WTC11 (cell line): ENCODE data around the gene KCNT1. TPM values are rescaled to one million over a fixed set of nuclear protein-coding genes. Genes with fewer than 3 reads are reported as not detected.

Experiments used
- FOXP1 ChIP-seq: sonication (generic); formaldehyde crosslinking; IDR thresholded peaks from 2 replicates; pipeline ENCODE4 v1.8.0; 2022; ENCODE audit warnings: missing genetic modification reagents, mild to moderate bottlenecking, moderate library complexity, borderline replicate concordance
- JAZF1 ChIP-seq: fragments of 250-450 bp; sonication (Bioruptor Pico); IDR thresholded peaks from 2 replicates; pipeline ENCODE4 v1.9.0; 2021; ENCODE audit warnings: moderate library complexity, mild to moderate bottlenecking, inconsistent platforms
- JUN ChIP-seq: sonication (generic); formaldehyde crosslinking; IDR thresholded peaks from 2 replicates; pipeline ENCODE4 v1.8.0; 2023; ENCODE audit warnings: mild to moderate bottlenecking, missing genetic modification reagents
- SP1 ChIP-seq: sonication (generic); formaldehyde crosslinking; conservative IDR thresholded peaks from 2 replicates; pipeline ENCODE4 v1.8.1; 2022; ENCODE audit warnings: missing genetic modification reagents
- TEAD1 ChIP-seq: sonication (generic); formaldehyde crosslinking; IDR thresholded peaks from 2 replicates; pipeline ENCODE4 v1.8.0; 2022; ENCODE audit warnings: mild to moderate bottlenecking, missing genetic modification reagents
- ZBTB21 ChIP-seq: sonication (generic); formaldehyde crosslinking; IDR thresholded peaks from 2 replicates; pipeline ENCODE4 v1.8.1; 2023; ENCODE audit warnings: mild to moderate bottlenecking, missing genetic modification reagents, borderline replicate concordance
- total RNA-seq: library from RNA; stranded (reverse); gene quantifications from 3 replicates; pipeline ENCODE4 v1.2.3, GENCODE V29; 2021
- TF ChIP-seq, protein P1 (sequence below): sonication (generic); formaldehyde crosslinking; IDR thresholded peaks from 2 replicates; pipeline ENCODE4 v1.8.0; 2023; ENCODE audit warnings: missing genetic modification reagents, mild to moderate bottlenecking, borderline replicate concordance
- TF ChIP-seq, protein P2 (sequence below): sonication (generic); formaldehyde crosslinking; IDR thresholded peaks from 2 replicates; pipeline ENCODE4 v1.8.1; 2023; ENCODE audit warnings: mild to moderate bottlenecking, missing genetic modification reagents, moderate library complexity
- TF ChIP-seq, protein P3 (sequence below): sonication (generic); formaldehyde crosslinking; IDR thresholded peaks from 2 replicates; pipeline ENCODE4 v1.8.0; 2023; ENCODE audit warnings: missing genetic modification reagents
- TF ChIP-seq, protein P4 (sequence below): sonication (generic); formaldehyde crosslinking; IDR thresholded peaks from 2 replicates; pipeline ENCODE4 v1.8.1; 2022; ENCODE audit warnings: low read depth, mild to moderate bottlenecking, moderate library complexity, missing genetic modification reagents, borderline replicate concordance
- TF ChIP-seq, protein P5 (sequence below): sonication (generic); formaldehyde crosslinking; IDR thresholded peaks from 2 replicates; pipeline ENCODE4 v1.8.0; 2022; ENCODE audit warnings: mild to moderate bottlenecking, missing genetic modification reagents
- TF ChIP-seq, protein P6 (sequence below): fragments of 250-450 bp; sonication (Bioruptor Pico); IDR thresholded peaks from 2 replicates; pipeline ENCODE4 v1.9.0; 2021; ENCODE audit warnings: mild to moderate bottlenecking

Gene KCNT1
- total RNA-seq, 1 experiment from 2014 or later: 0.13 TPM

DNA sequence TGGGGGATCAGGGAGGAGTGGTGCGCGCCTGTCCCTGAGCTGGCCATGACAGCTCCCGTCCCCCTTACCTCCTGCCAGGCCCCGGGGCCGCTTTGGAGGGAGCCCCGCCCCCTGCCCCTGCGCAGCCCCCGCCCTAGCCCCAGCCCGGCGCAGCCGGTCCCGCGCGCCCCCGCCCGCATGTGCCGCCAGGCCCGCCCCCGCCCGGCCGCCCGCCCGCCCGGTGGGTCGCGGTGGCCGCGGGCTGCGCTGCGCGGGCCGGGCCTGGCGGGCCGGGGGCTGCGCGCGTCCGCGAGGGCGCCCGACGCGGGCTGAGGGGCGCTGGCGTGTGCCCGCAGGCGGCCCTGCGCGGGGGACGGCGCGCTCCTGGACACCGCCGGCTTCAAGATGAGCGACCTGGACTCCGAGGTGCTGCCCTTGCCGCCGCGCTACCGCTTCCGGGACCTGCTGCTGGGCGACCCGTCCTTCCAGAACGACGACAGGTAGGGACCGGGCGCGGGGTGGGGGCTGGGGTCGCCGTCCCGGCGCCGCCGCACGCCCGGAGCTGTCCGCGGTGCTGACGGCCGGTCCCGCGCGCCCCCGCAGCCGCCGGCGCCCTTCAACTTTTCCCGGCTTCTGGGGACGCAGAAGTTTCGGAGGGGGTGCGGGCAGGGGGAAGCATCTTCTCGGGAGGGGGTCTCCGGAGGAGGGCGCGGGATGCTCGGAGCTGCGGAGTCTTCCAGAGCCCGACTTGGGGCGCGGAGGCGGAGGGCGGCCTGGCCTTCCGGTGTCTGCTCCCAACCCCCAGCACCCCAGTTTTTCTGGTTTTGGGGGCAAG is 12.5 kb downstream of the KCNT1 start (continued):
- TF ChIP-seq, protein P1, sequence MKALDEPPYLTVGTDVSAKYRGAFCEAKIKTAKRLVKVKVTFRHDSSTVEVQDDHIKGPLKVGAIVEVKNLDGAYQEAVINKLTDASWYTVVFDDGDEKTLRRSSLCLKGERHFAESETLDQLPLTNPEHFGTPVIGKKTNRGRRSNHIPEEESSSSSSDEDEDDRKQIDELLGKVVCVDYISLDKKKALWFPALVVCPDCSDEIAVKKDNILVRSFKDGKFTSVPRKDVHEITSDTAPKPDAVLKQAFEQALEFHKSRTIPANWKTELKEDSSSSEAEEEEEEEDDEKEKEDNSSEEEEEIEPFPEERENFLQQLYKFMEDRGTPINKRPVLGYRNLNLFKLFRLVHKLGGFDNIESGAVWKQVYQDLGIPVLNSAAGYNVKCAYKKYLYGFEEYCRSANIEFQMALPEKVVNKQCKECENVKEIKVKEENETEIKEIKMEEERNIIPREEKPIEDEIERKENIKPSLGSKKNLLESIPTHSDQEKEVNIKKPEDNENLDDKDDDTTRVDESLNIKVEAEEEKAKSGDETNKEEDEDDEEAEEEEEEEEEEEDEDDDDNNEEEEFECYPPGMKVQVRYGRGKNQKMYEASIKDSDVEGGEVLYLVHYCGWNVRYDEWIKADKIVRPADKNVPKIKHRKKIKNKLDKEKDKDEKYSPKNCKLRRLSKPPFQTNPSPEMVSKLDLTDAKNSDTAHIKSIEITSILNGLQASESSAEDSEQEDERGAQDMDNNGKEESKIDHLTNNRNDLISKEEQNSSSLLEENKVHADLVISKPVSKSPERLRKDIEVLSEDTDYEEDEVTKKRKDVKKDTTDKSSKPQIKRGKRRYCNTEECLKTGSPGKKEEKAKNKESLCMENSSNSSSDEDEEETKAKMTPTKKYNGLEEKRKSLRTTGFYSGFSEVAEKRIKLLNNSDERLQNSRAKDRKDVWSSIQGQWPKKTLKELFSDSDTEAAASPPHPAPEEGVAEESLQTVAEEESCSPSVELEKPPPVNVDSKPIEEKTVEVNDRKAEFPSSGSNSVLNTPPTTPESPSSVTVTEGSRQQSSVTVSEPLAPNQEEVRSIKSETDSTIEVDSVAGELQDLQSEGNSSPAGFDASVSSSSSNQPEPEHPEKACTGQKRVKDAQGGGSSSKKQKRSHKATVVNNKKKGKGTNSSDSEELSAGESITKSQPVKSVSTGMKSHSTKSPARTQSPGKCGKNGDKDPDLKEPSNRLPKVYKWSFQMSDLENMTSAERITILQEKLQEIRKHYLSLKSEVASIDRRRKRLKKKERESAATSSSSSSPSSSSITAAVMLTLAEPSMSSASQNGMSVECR: peak; percentile 58; the same call in 1 of the 2 replicates
- TF ChIP-seq, protein P2, sequence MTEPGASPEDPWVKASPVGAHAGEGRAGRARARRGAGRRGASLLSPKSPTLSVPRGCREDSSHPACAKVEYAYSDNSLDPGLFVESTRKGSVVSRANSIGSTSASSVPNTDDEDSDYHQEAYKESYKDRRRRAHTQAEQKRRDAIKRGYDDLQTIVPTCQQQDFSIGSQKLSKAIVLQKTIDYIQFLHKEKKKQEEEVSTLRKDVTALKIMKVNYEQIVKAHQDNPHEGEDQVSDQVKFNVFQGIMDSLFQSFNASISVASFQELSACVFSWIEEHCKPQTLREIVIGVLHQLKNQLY (CRISPR knock-in tag): no peak
- TF ChIP-seq JAZF1 (no peak), ZBTB21 (no peak), JUN (CRISPR knock-in tag) (0 out of 2 replicates have a peak, but pooled peaks have one; percentile 40), SP1 (peak; percentile 46; the same call in 1 of the 2 replicates), FOXP1 (CRISPR knock-in tag) (peak; percentile 70; the same call in 1 of the 2 replicates), TEAD1 (CRISPR knock-in tag) (peak; percentile 62; the same call in 1 of the 2 replicates)
- TF ChIP-seq, protein P3, sequence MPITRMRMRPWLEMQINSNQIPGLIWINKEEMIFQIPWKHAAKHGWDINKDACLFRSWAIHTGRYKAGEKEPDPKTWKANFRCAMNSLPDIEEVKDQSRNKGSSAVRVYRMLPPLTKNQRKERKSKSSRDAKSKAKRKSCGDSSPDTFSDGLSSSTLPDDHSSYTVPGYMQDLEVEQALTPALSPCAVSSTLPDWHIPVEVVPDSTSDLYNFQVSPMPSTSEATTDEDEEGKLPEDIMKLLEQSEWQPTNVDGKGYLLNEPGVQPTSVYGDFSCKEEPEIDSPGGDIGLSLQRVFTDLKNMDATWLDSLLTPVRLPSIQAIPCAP (CRISPR knock-in tag): 0 out of 2 replicates have a peak, but pooled peaks have one; percentile 32
- TF ChIP-seq, protein P4, sequence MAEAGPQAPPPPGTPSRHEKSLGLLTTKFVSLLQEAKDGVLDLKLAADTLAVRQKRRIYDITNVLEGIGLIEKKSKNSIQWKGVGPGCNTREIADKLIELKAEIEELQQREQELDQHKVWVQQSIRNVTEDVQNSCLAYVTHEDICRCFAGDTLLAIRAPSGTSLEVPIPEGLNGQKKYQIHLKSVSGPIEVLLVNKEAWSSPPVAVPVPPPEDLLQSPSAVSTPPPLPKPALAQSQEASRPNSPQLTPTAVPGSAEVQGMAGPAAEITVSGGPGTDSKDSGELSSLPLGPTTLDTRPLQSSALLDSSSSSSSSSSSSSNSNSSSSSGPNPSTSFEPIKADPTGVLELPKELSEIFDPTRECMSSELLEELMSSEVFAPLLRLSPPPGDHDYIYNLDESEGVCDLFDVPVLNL (CRISPR knock-in tag): no peak
- TF ChIP-seq, protein P5, sequence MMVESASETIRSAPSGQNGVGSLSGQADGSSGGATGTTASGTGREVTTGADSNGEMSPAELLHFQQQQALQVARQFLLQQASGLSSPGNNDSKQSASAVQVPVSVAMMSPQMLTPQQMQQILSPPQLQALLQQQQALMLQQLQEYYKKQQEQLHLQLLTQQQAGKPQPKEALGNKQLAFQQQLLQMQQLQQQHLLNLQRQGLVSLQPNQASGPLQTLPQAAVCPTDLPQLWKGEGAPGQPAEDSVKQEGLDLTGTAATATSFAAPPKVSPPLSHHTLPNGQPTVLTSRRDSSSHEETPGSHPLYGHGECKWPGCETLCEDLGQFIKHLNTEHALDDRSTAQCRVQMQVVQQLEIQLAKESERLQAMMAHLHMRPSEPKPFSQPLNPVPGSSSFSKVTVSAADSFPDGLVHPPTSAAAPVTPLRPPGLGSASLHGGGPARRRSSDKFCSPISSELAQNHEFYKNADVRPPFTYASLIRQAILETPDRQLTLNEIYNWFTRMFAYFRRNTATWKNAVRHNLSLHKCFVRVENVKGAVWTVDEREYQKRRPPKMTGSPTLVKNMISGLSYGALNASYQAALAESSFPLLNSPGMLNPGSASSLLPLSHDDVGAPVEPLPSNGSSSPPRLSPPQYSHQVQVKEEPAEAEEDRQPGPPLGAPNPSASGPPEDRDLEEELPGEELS (CRISPR knock-in tag): peak; percentile 88
- TF ChIP-seq, protein P6, sequence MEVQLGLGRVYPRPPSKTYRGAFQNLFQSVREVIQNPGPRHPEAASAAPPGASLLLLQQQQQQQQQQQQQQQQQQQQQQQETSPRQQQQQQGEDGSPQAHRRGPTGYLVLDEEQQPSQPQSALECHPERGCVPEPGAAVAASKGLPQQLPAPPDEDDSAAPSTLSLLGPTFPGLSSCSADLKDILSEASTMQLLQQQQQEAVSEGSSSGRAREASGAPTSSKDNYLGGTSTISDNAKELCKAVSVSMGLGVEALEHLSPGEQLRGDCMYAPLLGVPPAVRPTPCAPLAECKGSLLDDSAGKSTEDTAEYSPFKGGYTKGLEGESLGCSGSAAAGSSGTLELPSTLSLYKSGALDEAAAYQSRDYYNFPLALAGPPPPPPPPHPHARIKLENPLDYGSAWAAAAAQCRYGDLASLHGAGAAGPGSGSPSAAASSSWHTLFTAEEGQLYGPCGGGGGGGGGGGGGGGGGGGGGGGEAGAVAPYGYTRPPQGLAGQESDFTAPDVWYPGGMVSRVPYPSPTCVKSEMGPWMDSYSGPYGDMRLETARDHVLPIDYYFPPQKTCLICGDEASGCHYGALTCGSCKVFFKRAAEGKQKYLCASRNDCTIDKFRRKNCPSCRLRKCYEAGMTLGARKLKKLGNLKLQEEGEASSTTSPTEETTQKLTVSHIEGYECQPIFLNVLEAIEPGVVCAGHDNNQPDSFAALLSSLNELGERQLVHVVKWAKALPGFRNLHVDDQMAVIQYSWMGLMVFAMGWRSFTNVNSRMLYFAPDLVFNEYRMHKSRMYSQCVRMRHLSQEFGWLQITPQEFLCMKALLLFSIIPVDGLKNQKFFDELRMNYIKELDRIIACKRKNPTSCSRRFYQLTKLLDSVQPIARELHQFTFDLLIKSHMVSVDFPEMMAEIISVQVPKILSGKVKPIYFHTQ: no peak
